Activated naive CD4-positive, alpha-beta T cell treated with anti-CD3 and anti-CD28 coated beads, Interleukin-2, amount 10 ng/mL, durations not matched to agents 7 days and 5 days (primary cell): ENCODE measurements around the gene HEATR9.
"Not testable (repeated sequence)": the region's sequence is repeated elsewhere in the genome, so short reads cannot be mapped to it uniquely, and the experiment has no call there.

Experiments
- CTCF ChIA-PET: fragments of 350-600 bp; sonication (Branson Sonifier 250); formaldehyde crosslinking; loops from one replicate; lab custom pipeline; 2021; ENCODE audit warnings: antibody characterized with exemption; lab: Charles Lee
- DNase-seq: peaks from one replicate; pipeline ENCODE4 v3.0.0-alpha.2; 2020
- H3K27ac Mint-ChIP-seq: one replicate; pipeline ENCODE4 v1.8.0; 2021; ENCODE audit warnings: mild to moderate bottlenecking, moderate library complexity, mixed read lengths
- H3K27me3 Mint-ChIP-seq: one replicate; pipeline ENCODE4 v1.8.0; 2021; ENCODE audit warnings: mild to moderate bottlenecking, mixed read lengths
- H3K36me3 Mint-ChIP-seq: one replicate; pipeline ENCODE4 v1.8.0; 2021; ENCODE audit warnings: mixed read lengths
- H3K4me1 Mint-ChIP-seq: one replicate; pipeline ENCODE4 v1.8.0; 2021; ENCODE audit warnings: mixed read lengths
- H3K4me3 Mint-ChIP-seq: one replicate; pipeline ENCODE4 v1.8.0; 2021; ENCODE audit warnings: mild to moderate bottlenecking, moderate library complexity, mixed read lengths
- H3K9me3 Mint-ChIP-seq: one replicate; pipeline ENCODE4 v1.8.0; 2021; ENCODE audit warnings: mixed read lengths

The HEATR9 gene

GRCh38 chr17:35901631-35902175, 33.0 kb upstream of the HEATR9 start:
- no peak overlapping the region for H3K27ac Mint-ChIP-seq
- peaks cover 4% of the 10 kb centered on the region for H3K27me3 Mint-ChIP-seq
- H3K4me1 Mint-ChIP-seq, result peaks cover 30% of the 10 kb centered on the region
- H3K9me3 Mint-ChIP-seq, result no peaks in the 10 kb centered on the region
- H3K4me3 Mint-ChIP-seq, result no peak overlapping the region
- no peaks in the 10 kb centered on the region for H3K36me3 Mint-ChIP-seq
- no peak for DNase-seq
- CTCF ChIA-PET, result interaction anchor here (1.2 kb wide), 1 partner anchor 54 kb away, joined by 3 read pairs; no protein-coding TSS in a partner anchor

GRCh38 chr17:35900708-35901480, 32.2 kb upstream of the HEATR9 start:
- peaks cover 4% of the 10 kb centered on the region for H3K27me3 Mint-ChIP-seq
- no peak for DNase-seq
- H3K27ac Mint-ChIP-seq, result peak overlapping the region; percentile 43
- H3K9me3 Mint-ChIP-seq, result no peaks in the 10 kb centered on the region
- peaks cover 38% of the 10 kb centered on the region for H3K4me1 Mint-ChIP-seq
- CTCF ChIA-PET, result interaction anchor here (1.2 kb wide), 1 partner anchor 53 kb away, joined by 3 read pairs; no protein-coding TSS in a partner anchor
- no peaks in the 10 kb centered on the region for H3K36me3 Mint-ChIP-seq
- no peak overlapping the region for H3K4me3 Mint-ChIP-seq

GRCh38 chr17:35900280-35900679, 31.6 kb upstream of the HEATR9 start:
- Mint-ChIP-seq H3K9me3 (no peaks in the 10 kb centered on the region), H3K27me3 (peaks cover 4% of the 10 kb centered on the region), H3K4me3 (no peak overlapping the region), H3K27ac (peak overlapping the region; percentile 43), H3K4me1 (peaks cover 43% of the 10 kb centered on the region), H3K36me3 (no peaks in the 10 kb centered on the region)
- CTCF ChIA-PET, result no interaction called here
- no peak for DNase-seq

GRCh38 chr17:35898283-35899070, 29.8 kb upstream of the HEATR9 start:
- H3K27me3 Mint-ChIP-seq, result peaks cover 4% of the 10 kb centered on the region
- peak overlapping the region; percentile 64 for H3K27ac Mint-ChIP-seq
- DNase-seq, result peak; percentile 39
- no peaks in the 10 kb centered on the region for H3K9me3 Mint-ChIP-seq
- no peaks in the 10 kb centered on the region for H3K36me3 Mint-ChIP-seq
- CTCF ChIA-PET, result interaction anchor here (1.3 to 1.7 kb wide), 3 partner anchors 8 to 26 kb away, joined by 3 to 4 read pairs (median 3); no protein-coding TSS in a partner anchor
- H3K4me3 Mint-ChIP-seq, result peak overlapping the region; percentile 11
- H3K4me1 Mint-ChIP-seq, result peaks cover 46% of the 10 kb centered on the region

- Mint-ChIP-seq H3K27ac (peak overlapping the region; percentile 64), H3K4me1 (peaks cover 51% of the 10 kb centered on the region)
- not testable (repeated sequence) for H3K36me3 Mint-ChIP-seq, H3K9me3 Mint-ChIP-seq, H3K4me3 Mint-ChIP-seq, DNase-seq, H3K27me3 Mint-ChIP-seq
- CTCF ChIA-PET, result interaction anchor here (1.3 kb wide), 1 partner anchor 25 kb away, joined by 3 read pairs; no protein-coding TSS in a partner anchor
Observed at GRCh38 chr17:35897772-35898171, 29.1 kb upstream of the HEATR9 start.

- Mint-ChIP-seq H3K27me3 (peaks cover 3% of the 10 kb centered on the region), H3K36me3 (no peaks in the 10 kb centered on the region), H3K27ac (peak overlapping the region; percentile 78), H3K9me3 (no peaks in the 10 kb centered on the region), H3K4me1 (peaks cover 67% of the 10 kb centered on the region), H3K4me3 (no peak overlapping the region)
- CTCF ChIA-PET, result interaction anchor here (2.1 kb wide), 1 partner anchor 25 kb away, joined by 5 read pairs; no protein-coding TSS in a partner anchor
- DNase-seq, result peak; percentile 23
Observed at GRCh38 chr17:35895636-35896587, 27.2 kb upstream of the HEATR9 start.

GRCh38 chr17:35894206-35894605, 25.5 kb upstream of the HEATR9 start:
- peaks cover 68% of the 10 kb centered on the region for H3K4me1 Mint-ChIP-seq
- no peaks in the 10 kb centered on the region for H3K9me3 Mint-ChIP-seq
- no peaks in the 10 kb centered on the region for H3K36me3 Mint-ChIP-seq
- no peak overlapping the region for H3K27ac Mint-ChIP-seq
- no peak overlapping the region for H3K4me3 Mint-ChIP-seq
- CTCF ChIA-PET, result no interaction called here
- no peaks in the 10 kb centered on the region for H3K27me3 Mint-ChIP-seq
- no peak for DNase-seq

GRCh38 chr17:35893751-35894150, 25.1 kb upstream of the HEATR9 start:
- Mint-ChIP-seq H3K4me3 (no peak overlapping the region), H3K9me3 (no peaks in the 10 kb centered on the region), H3K4me1 (peaks cover 67% of the 10 kb centered on the region), H3K27me3 (no peaks in the 10 kb centered on the region), H3K27ac (no peak overlapping the region), H3K36me3 (no peaks in the 10 kb centered on the region)
- CTCF ChIA-PET, result interaction anchor here (1.0 kb wide), 1 partner anchor 45 kb away, joined by 3 read pairs; no protein-coding TSS in a partner anchor
- no peak for DNase-seq

- no peaks in the 10 kb centered on the region for H3K27me3 Mint-ChIP-seq
- no peaks in the 10 kb centered on the region for H3K9me3 Mint-ChIP-seq
- H3K27ac Mint-ChIP-seq, result peak overlapping the region; percentile 71
- H3K4me1 Mint-ChIP-seq, result peaks cover 58% of the 10 kb centered on the region
- no peaks in the 10 kb centered on the region for H3K36me3 Mint-ChIP-seq
- CTCF ChIA-PET, result no interaction called here
- peak; percentile 25 for DNase-seq
- no peak overlapping the region for H3K4me3 Mint-ChIP-seq
Observed at GRCh38 chr17:35892091-35893035, 23.7 kb upstream of the HEATR9 start.

GRCh38 chr17:35891269-35891668, 22.6 kb upstream of the HEATR9 start:
- DNase-seq, result no peak
- Mint-ChIP-seq H3K27me3 (no peaks in the 10 kb centered on the region), H3K4me1 (peaks cover 55% of the 10 kb centered on the region), H3K27ac (peak overlapping the region; percentile 82), H3K4me3 (no peak overlapping the region), H3K9me3 (no peaks in the 10 kb centered on the region), H3K36me3 (no peaks in the 10 kb centered on the region)
- CTCF ChIA-PET, result no interaction called here

GRCh38 chr17:35890774-35891155, 22.1 kb upstream of the HEATR9 start:
- H3K4me3 Mint-ChIP-seq, result no peak overlapping the region
- peak overlapping the region; percentile 82 for H3K27ac Mint-ChIP-seq

More at GRCh38 chr17:35890774-35891155, 22.1 kb upstream of the HEATR9 start:
- H3K9me3 Mint-ChIP-seq, result no peaks in the 10 kb centered on the region
- CTCF ChIA-PET, result interaction anchor here (1.6 kb wide), 1 partner anchor 8 kb away, joined by 4 read pairs; no protein-coding TSS in a partner anchor
- peak; percentile 61 for DNase-seq
- peaks cover 49% of the 10 kb centered on the region for H3K4me1 Mint-ChIP-seq
- no peaks in the 10 kb centered on the region for H3K27me3 Mint-ChIP-seq
- H3K36me3 Mint-ChIP-seq, result no peaks in the 10 kb centered on the region
